ENCODE measurements around the gene TUBG2. TPM values are rescaled to one million over a fixed set of nuclear protein-coding genes. Genes with fewer than 3 reads are reported as not detected.
A peak's percentile ranks its signal among the peaks of the same experiment; 100 is the strongest.

Gene TUBG2
- total and polyA plus RNA-seq, 2 experiments from 2014 or later, result 62.7 to 67.4 TPM

DNA sequence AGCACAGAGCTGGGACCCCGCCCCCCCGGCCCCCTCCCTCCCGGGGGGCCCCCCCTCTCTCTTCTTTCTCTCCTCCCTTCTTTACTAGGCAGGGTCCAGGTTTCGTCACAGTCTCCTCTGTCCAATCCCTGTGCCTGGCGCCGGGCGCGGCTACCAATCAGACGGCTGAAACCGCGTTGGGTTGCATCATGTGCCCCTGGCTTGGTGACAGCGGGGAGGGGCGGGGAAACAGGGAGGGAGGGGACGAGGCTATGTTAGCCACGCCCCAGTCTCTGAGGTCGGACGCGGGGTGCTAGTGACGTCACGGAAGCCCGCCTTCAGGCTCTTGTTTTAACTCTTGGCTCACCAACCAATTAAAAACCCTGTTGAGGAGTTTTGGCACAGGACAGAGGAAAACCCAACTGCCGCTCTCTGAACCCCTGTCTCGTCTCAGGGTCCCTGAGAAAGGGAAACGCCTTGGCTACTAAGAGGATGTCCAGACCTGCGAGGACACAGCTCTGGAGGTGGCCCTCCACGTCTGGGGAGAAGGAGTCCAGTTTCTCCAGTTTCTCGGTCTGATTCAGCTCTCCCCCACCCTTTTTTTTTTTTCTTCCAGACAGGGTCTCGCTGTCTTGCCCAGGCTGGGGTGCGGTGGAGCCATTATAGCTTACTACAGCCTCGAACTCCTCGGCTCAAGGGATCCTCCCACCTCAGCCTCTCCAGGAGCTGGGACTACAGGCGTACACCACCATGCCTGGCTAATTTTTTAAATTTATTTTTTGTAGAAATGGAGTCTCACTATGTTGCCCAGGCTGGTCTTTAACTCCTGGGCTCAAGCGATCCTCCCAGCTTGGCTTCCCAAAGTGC is 18.2 kb downstream of the TUBG2 start:
- H3K27me3 ChIP-seq, result no peaks in the 10 kb centered on the region
- peak; percentile 100 for DNase-seq (ENCODE audit: low read depth in 1 of 2, low spot score in 1 of 2)
- peak overlapping the region; percentile 70 for H3K4me3 ChIP-seq
- TF ChIP-seq, protein P1, sequence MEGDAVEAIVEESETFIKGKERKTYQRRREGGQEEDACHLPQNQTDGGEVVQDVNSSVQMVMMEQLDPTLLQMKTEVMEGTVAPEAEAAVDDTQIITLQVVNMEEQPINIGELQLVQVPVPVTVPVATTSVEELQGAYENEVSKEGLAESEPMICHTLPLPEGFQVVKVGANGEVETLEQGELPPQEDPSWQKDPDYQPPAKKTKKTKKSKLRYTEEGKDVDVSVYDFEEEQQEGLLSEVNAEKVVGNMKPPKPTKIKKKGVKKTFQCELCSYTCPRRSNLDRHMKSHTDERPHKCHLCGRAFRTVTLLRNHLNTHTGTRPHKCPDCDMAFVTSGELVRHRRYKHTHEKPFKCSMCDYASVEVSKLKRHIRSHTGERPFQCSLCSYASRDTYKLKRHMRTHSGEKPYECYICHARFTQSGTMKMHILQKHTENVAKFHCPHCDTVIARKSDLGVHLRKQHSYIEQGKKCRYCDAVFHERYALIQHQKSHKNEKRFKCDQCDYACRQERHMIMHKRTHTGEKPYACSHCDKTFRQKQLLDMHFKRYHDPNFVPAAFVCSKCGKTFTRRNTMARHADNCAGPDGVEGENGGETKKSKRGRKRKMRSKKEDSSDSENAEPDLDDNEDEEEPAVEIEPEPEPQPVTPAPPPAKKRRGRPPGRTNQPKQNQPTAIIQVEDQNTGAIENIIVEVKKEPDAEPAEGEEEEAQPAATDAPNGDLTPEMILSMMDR (IDR thresholded peaks at IDR 0.05; ENCODE audit: low read depth, low read length), result no peak
- H3K9me3 ChIP-seq (ENCODE audit: low read depth), result no peaks in the 10 kb centered on the region
- peak overlapping the region; percentile 96 for H3K27ac ChIP-seq
- H3K4me1 ChIP-seq (ENCODE audit: low read depth), result peaks cover 36% of the 10 kb centered on the region
- H3K36me3 ChIP-seq, result peaks cover 7% of the 10 kb centered on the region

DNA sequence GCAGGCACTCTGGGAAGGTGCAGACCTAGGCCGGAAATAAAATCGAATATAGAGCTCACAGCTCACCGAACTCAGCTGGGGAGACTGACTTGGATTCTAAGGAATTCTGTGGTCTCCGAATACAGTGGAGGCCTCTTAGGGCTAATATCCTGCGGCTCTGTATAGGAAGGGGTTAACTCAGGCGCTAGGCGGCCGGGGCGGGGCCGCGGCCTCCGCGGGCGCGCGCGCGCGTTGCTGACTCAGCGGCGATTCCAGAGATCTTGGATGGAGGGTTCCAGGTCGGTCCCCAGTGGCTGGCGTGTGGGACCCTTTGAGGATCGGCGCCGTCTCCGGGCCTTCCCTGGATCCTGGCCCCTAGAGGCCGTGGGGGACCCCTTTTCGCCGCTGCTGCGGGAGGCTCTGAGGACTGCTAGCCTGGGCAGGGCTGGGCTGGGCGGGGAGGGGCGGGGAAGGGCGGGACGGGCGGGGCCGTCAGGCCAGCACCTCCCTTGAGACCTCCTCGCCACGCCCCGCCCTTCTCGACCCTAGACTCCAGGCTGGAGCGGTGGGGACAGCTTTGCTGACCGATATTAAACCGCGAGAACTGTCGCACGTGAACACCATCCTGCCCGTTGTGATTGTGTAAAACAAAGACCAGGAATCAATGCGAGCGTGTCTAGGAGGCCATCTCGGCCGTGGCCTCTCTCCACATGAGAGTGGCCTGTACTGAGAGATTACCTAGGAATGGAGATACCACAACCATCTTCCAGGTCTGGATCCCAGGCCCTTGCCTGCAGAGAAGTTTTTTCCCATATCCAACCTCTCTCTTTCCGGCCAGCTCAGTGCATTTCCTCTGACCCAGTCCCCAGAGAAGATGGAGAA is 19.1 kb downstream of the TUBG2 start:
- peak; percentile 89 to 96 for DNase-seq (ENCODE audit: low read depth in 1 of 2, low spot score in 1 of 2)
- H3K9me3 ChIP-seq (ENCODE audit: low read depth), result no peaks in the 10 kb centered on the region
- TF ChIP-seq, protein P1 (IDR thresholded peaks at IDR 0.05; ENCODE audit: low read depth, low read length), result no peak
- no peaks in the 10 kb centered on the region for H3K27me3 ChIP-seq
- H3K4me3 ChIP-seq, result peak overlapping the region; percentile 70
- H3K27ac ChIP-seq, result peak overlapping the region; percentile 96
- H3K4me1 ChIP-seq (ENCODE audit: low read depth), result peaks cover 36% of the 10 kb centered on the region
- H3K36me3 ChIP-seq, result no peaks in the 10 kb centered on the region

DNA sequence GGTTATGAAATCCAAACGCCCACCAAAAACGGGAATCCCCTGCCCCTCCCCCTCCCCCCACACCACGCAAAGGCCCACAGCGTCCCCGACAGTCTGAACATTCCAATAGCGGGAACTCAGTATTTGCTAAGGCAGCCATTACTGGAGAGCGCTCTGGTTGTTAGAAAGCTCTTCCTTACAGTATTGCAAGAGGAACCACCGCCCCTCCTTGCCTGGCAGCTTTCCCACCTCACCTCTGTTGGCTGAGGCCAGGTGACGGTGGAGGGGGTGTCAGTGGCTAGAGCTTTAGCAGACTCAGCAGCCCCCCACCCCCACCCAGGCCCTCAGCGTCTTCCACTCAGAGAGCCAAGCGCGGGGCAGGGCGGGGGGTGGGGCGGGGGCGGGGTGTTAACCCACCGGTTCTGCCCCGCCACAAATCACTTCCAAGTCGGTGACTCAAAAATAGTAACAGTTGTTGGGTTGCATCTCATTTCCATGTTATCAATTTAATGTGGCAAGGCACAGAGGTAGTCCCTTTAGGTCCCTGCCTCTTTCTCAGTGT is 19.9 kb downstream of the TUBG2 start:
- H3K9me3 ChIP-seq (ENCODE audit: low read depth), result no peaks in the 10 kb centered on the region
- peak overlapping the region; percentile 96 for H3K27ac ChIP-seq
- H3K4me3 ChIP-seq, result peak overlapping the region; percentile 70
- TF ChIP-seq, protein P1 (IDR thresholded peaks at IDR 0.05; ENCODE audit: low read depth, low read length), result no peak
- peak; percentile 62 to 78 for DNase-seq (ENCODE audit: low read depth in 1 of 2, low spot score in 1 of 2)
- H3K36me3 ChIP-seq, result no peaks in the 10 kb centered on the region
- H3K4me1 ChIP-seq (ENCODE audit: low read depth), result peaks cover 34% of the 10 kb centered on the region
- no peaks in the 10 kb centered on the region for H3K27me3 ChIP-seq

DNA sequence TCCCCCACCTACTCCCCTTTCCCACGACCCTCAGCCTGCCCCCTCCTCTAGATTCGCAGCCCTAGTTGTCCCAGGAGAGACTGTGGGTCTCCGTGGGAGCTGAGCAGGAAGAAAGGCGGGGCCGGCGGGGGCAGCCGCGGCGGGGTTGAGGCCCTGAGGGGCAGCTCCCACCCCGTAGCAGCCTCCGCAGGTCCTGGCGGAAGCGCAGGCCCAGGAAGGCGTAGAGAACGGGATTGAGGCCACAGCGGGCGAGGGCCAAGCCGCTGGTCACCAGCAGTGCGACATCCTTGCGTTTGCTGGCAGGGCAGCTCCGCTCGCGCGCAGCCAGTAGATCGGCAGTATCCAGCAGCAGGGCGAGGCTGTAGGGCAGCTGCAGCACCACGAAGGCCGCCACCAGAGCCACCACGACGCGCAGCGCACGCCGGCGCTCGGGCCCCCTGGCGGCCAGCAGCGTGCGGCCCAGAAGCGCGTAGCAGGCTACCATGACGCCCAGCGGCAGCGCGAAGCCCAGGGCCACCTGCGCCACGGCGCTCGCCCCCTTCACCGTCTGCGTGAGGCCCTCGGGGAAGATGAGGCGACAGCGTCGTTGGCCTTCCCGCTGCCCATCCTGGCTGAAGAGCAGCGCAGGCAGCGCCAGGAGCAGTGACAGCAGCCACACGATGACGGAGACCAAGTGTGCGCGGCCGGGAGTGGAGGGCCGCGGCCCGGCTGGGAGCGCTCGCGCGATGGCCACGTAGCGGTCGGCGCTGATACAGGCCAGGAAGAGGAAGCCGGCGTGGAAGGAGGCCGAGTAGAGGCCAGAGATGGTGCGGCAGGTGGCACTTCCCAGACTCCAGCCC is 20.6 kb downstream of the TUBG2 start:
- H3K27ac ChIP-seq, result peak overlapping the region; percentile 96
- no peaks in the 10 kb centered on the region for H3K27me3 ChIP-seq
- DNase-seq (ENCODE audit: low read depth in 1 of 2, low spot score in 1 of 2), result peak; percentile 86 to 87
- TF ChIP-seq, protein P1 (IDR thresholded peaks at IDR 0.05; ENCODE audit: low read depth, low read length), result peak; percentile 83
- H3K9me3 ChIP-seq (ENCODE audit: low read depth), result no peaks in the 10 kb centered on the region
- H3K4me1 ChIP-seq (ENCODE audit: low read depth), result peaks cover 28% of the 10 kb centered on the region
- H3K36me3 ChIP-seq, result no peaks in the 10 kb centered on the region
- H3K4me3 ChIP-seq, result peak overlapping the region; percentile 70
